Measurements from ENCODE around the gene C6orf136. TPM values are rescaled to one million over a fixed set of nuclear protein-coding genes. Genes with fewer than 3 reads are reported as not detected.

Gene C6orf136
- total and polyA plus RNA-seq, 9 of the 15 experiments (the other 6 are each of a cell fraction or from before 2014, with no cell fraction given): 14.1 to 63.1 (median 18.4) TPM

DNA sequence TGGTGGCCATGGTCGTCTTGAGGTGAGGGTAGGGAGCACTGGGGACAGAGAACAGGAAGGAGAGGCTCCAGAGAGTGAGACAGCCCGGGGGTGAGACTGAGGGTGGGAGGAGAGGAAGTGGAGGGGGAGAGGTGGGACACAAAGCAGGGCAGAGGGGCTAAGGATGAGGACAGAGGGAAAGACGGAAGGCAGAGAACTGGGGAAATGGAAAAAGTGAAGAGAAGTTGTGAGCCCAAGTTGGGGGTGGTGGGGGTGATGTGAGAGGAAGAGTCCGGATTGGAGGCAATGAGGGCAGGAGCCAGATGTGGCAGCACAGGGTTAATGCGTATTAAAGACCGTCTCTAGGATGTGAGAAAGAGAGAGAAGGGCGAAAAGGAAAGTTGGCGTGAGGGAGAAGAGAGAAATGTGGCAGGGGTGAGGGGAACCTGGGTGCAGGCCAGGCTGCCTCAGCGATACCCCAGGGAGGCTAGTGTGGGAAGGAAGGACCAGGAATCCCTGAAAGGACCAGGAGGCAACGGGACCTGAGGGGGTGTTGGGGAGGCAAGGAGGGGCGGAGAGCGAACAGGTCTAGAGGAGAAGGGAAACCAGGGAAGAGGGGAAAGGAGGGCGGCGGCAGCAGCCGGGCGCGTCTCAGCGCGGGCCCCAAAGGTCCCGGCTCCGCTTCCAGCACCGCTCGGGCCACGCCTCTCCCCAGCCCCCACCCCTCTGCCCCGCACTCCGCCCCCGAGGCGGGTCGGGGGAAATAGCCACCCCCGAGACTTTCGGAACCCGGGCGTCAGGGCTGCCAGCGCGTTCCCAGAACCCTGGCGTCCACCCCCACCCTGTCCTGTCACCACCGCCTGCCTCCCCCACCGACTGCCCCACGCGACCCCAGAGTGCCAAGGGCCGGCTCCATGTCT, 39.3 kb downstream of the C6orf136 start, which contains the start of gene PPP1R18 (continued):
- TF ChIP-seq ZNF551 (CRISPR knock-in tag; IDR thresholded peaks at IDR 0.05) (no peak), THRB (CRISPR knock-in tag; conservative IDR thresholded peaks at IDR 0.05) (peak; percentile 82; the same call in 1 of the 2 replicates), DPF2 (IDR thresholded peaks at IDR 0.05) (peak; percentile 16; the same call in 1 of the 2 replicates), ZNF124 (CRISPR knock-in tag; IDR thresholded peaks at IDR 0.05) (no peak), ZBTB8A (IDR thresholded peaks at IDR 0.05; ENCODE audit: partially characterized antibody) (no peak), KDM2B (CRISPR knock-in tag; IDR thresholded peaks at IDR 0.05) (no peak), MTA1 (IDR thresholded peaks at IDR 0.05; ENCODE audit: borderline replicate concordance) (peak; percentile 57)

All from K562 (cell line).